GM21825 (cell line): Measurements from ENCODE around the gene RTN4.

Experiments used
- ATAC-seq: cut with Tn5 transposase; IDR thresholded peaks from one replicate; pipeline ENCODE4 v1.9.1; 2021; ENCODE audit warnings: mild to moderate bottlenecking, moderate library complexity; ENCODE audit not compliant: unreplicated experiment

The RTN4 gene

DNA sequence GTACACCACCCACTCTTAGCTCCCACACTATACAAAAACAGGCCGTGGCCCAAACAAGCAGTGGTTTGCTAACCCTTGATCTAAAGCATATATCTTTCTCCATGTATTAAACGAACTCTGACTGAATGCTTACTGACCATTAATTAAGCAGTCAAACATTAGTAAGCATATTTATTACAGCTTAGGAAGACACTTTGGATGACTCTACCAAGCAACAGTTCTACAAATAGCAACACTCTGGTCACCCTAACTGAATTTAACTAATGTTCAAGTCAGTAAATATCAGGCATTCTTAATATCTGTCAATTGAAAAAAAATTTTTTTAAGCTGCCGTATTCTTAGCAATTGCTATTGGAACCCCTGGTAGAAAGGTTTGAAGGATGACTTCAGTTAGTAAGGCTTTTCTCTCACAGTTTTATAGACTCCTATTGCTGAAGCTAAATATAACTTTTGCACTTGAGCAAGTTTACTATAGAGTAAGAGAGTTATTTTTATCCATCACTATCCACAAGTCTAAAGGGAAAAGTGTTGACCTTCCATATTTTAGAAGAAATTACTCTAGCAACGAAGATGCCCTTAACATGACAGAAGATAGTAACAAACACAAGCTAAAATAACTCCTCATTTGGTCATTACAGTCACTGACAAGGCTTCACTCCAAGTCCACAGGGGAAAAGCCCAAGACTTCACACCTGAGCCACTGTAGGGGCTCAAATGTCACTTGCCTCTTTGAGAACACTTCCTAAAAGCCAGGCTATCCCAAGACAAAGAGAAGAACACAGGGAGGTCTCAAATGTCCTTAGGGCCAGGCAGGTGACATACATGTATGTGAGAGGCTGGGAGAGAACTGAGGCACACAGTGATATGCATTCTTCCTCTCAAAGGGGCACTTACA lies 74.4 kb downstream of the RTN4 start:
- ATAC-seq: no peak

DNA sequence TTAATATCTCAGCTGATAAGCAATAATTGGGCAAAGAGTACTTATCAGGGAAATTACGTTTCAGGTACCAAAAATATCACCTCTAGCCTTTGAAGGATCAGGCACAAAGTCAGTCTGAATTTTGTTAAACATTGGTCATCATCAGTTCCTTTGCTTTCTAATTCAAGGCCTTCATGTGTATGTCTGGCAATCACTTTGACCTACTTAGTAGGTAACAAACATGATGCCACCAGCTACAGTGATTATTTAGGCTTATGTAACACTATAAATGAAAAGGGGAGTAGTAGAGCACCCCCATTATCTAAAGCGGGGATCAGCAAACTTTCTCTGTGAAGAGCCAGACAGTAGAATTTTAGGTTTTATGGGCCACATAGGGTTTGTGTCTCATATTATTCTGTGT lies 75.1 kb downstream of the RTN4 start:
- ATAC-seq: no peak

DNA sequence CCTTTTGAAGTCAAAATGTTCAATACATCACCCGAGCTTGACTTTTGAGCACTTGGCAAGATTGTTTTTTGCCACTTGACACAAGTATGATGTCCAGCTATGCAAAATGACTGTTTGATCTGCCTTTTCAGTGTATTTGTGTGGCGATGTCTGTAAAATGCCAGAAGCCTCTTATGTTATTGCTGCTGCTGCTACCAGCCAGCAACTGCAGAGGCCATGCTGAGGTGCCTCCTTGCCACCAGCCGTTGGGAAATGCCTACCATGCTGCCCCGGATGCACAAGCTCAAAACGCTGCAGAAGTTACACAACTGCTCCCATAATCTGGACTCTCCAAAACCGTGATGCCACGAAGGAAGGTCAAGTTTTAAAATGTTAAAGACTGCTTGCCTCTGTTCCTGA lies 80.3 kb downstream of the RTN4 start:
- no peak for ATAC-seq

DNA sequence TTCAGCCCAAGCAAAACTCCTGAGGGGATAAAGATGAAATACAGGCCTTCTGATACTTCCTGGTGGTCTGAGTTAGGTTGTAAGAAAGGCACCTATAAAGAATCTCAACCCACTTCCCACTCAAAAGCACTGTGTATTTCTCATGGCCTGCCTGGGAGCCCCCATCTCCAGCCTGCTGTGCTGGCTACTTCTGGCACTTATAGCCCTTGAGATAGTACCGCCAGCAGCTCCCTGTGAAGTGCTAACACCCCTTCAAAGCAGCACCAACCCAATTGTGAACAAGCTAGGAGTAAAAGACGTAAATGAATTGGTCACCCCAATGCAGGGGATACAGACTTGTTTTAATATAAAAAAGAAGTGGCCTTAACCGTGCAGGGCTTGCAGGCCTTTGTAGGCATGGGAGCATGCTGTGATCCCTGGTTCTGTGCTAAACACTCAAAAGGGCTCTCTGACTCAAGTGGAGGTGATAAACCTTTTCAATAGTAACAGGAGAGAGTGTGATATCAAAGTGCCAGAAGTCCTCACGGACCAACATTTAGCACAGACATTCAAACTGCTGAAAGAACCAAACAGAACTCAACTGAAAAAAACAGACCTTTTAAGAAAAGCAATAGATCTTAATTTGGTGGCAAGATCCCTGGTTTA lies 80.8 kb downstream of the RTN4 start:
- no peak for ATAC-seq

- no peak for ATAC-seq
Observed at GRCh38 chr2:54968561-54969218, 81.6 kb downstream of the RTN4 start.

DNA sequence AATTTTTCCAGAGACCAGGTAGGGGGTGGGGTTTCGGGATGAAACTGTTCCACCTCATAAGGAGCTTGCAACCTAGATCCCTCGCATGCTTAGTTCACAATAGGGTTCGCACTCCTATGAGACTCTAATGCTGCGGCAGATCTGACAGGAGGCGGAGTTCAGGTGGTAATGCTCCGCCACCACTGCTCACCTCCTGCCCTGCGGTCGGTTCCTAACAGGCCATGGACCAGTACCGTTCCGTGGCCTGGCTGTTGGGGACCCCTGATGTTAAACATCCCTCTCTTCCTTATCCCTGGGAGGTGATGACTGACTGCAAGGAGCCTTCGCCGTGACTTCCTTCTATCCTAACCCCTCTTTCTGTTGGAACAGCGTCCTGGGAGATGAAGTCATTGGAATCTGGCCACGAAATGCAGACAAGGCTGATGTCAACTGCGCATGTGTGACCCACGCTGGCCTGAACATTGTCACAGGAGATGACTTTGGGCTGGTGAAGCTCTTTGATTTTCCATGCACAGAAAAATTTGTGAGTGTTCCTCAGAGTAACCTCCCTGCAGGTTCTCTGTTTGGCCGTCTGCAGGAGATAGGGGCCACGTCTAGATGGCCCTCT lies 82.4 kb downstream of the RTN4 start:
- no peak for ATAC-seq

DNA sequence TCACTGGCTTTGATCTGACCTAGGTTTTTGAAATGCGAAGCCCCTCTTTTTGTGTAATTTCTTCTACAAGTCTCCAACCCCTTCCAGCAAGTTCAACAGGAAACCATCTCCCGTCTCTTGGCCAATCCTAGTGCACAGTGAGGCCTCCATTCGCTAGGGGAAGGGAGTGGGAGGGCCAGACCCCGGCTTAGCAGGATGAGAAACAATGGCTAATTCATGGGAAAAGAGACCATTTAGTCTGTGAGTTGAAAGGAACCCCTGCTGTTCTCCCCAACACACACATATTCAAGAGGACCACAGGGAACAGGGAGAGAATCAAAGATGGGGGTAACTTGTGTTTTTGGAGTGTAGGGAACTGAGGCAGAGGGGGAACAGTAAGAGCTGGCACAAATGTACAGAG lies 83.0 kb downstream of the RTN4 start:
- no peak for ATAC-seq

DNA sequence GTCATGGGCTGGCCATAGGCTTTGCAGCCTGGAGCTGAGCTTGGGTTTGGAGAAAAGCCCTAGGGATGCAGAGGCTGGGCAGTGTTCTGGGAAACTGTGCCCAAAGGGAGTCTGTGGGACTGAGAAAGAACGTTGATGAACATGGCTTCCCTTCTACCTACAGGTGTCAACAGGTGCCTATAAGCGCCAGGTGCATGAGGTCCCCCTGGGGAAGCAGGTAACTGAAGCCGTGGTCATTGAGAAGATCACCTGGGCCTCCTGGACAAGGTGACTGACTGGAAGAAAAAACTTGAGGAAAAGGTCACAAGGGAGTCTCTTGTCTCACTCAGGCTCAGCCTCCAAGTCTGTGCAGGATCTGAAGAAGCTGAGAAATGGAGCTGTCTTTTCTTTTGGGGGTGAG lies 83.4 kb downstream of the RTN4 start:
- ATAC-seq: no peak

DNA sequence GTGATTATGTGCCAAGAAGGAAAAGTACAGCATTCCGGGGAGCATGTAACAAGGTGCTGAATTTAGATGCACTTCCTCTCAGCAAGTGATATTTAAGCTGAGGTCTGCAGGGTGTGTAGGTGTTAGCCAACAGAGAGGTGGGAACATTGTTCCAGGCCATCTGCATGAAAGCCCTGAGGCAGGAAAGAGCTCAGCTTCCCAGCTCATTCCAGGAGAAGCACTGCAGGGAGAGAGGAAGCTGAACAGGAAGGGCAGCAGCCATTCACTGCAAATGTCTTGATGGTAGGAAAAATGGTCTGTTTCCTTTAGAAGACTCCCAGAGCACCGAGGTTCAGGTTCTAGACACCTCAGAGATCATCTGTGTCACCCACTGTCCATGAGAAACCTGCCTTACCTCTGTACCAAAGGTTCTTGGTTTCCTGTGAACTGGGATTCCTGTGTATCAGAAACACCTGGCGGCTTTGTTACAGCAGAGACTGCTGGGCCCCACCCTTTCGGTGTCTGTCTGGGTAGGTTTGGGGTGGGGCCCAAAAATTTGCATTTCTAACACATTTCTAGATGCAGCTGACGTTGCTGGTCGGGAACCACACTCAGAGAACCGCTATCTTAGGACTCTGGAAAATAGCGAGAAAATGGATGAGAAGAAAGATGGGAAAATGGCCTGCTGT lies 84.0 kb downstream of the RTN4 start:
- ATAC-seq: no peak

DNA sequence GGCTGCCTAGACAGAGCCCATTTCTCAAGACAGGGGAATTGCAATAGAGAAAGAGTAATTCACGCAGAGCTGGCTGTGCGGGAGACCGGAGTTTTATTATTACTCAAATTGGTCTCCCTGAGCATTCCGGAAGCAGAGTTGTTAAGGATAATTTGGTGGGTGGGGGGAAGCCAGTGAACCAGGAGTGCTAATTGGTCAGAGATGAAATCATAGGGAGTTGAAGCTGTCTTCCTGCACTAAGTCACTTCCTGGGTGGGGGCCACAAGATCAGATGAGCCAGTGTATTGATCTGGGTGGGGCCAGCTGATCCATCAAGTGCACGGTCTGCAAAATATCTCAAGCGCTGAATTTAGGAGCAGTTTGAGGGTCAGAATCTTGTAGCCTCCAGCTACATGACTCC lies 84.8 kb downstream of the RTN4 start:
- ATAC-seq: no peak

DNA sequence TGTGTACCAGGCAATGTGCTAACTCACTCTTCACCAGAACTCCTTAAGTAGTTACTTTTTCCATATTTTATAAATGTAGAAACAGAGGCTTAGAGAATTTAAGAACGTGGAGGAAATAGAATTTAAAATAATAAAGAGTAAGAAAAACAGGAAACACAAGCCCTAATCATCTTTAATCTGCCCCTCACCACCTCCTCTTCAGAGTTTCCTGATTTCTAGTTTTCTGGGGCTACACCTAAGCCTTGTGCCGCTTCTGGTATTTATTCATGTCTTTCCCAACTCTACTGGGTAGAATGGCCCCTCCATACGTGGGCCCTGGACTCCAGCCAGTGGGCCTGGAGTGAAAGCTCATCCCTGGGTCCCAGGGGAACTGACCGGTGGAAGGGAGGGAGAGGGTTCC lies 85.4 kb downstream of the RTN4 start:
- no peak for ATAC-seq

- ATAC-seq: no peak
Observed at GRCh38 chr2:54964271-54964670, 86.0 kb downstream of the RTN4 start.

DNA sequence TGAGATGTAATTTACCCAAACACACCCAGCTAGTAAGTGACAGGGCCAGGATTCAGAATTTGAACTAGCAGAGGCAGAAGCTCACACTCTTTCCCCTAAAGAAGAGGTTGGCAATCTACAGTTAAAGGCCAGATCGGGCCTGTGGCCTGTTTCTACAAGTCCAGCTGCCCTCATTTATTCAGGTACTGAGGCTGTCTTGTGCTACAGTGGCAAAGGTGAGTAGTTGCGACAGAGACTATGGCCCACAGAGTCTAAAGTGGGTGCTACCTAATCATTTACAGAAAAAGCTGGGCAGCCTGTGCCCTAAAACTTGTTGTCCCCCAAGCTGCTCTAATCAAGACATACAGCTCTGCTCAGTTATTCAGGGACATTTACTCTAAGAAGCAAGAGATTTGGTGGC lies 86.8 kb downstream of the RTN4 start:
- ATAC-seq: no peak

GRCh38 chr2:54962935-54963440 lies 87.3 kb downstream of the RTN4 start:
- no peak for ATAC-seq

DNA sequence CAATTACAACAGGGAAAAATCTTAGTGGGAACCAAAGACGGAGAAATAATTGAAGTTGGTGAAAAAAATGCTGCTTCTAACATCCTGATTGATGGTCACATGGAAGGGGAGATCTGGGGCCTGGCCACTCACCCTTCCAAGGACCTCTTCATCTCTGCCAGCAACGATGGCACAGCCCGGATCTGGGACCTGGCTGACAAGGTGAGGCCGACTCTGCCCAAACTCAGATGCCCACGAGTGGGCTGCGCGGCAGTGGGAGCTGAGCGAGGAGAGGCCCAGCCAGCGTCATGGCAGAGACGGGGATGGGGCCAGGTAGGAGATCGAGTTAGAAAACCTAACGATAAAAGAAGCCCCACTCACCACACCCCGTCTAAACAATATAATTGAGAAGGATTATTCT lies 87.7 kb downstream of the RTN4 start:
- no peak for ATAC-seq

DNA sequence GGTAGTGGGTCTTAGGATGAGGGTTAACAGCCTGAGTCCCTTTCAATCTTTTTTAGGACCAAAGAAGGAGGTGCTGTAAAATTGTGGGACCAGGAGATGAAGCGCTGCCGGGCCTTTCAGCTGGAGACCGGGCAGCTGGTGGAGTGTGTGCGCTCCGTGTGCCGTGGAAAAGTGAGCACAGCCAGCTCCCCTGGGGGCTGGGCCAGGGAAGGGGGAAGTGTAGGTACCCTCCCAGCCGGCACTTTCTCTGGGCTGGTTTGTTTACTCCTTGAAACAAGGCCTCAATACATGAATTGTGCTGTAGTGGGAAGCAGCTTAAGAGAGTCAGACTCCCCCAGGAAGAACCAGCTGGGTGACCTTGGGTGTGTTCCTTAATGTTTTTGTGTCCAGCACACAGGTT lies 90.1 kb downstream of the RTN4 start:
- no peak for ATAC-seq

GRCh38 chr2:54958717-54959371 lies 91.4 kb downstream of the RTN4 start:
- ATAC-seq: no peak

GRCh38 chr2:54957321-54957999 lies 92.8 kb downstream of the RTN4 start:
- no peak for ATAC-seq

DNA sequence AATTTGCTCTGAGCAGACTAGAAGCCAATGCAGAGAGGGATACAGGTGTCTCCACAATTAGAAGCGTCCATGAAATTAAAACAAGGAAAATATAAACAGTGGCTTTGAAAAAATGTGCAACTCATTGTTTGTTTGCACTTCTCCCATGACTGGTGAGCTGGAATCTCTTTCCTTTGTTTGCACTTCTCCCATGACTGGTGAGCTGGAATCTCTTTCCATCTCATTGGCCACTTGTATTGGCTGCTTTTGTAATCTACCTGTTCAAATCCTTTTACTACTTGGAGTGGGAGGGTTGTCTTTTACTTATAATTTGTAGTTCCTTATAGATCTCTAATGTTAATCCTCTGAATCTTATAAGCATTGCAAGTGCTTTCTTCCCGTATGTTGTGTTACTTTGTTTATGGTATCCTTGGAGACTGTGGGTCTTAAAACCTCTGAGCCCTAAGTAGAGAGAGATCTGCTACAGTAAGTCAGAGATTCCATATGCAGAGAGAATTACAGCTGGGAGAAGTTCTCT lies 94.1 kb downstream of the RTN4 start:
- no peak for ATAC-seq
